Measurements from ENCODE around the gene CCDC182. TPM values are rescaled to one million over a fixed set of nuclear protein-coding genes. Genes with fewer than 3 reads are reported as not detected.

The CCDC182 gene
- total and polyA plus RNA-seq, 8 donors = not detected

- 67 to 77% (median 74%) methylated on average over 7 of the region's 7 CpGs for WGBS, 5 donors
- Histone ChIP-seq H3K4me3 (no peak overlapping the region), H3K4me1 (no peaks in the 10 kb centered on the region), H3K36me3 (no peaks in the 10 kb centered on the region), H3K27me3 (peaks cover 0 to 9% (median 0%) of the 10 kb centered on the region in 3 donors), H3K9me3 (no peaks in the 10 kb centered on the region), H3K27ac (no peak overlapping the region)
- TF ChIP-seq POLR2A (IDR thresholded peaks at IDR 0.05) (no peak), CTCF (IDR thresholded peaks at IDR 0.05) (no peak)
- DNase-seq = no peak
- intact Hi-C loops (cut with DNase I; ENCODE audit: low total_unique reads) = no loop called here
Measured at GRCh38 chr17:57722704-57723043, 22.4 kb downstream of the CCDC182 start.

- Histone ChIP-seq H3K4me1 (no peaks in the 10 kb centered on the region), H3K27me3 (peaks cover 0 to 4% (median 0%) of the 10 kb centered on the region in 3 donors), H3K27ac (no peak overlapping the region), H3K4me3 (no peak overlapping the region), H3K9me3 (no peaks in the 10 kb centered on the region), H3K36me3 (no peaks in the 10 kb centered on the region)
- no peak for TF ChIP-seq POLR2AphosphoS5 (IDR thresholded peaks at IDR 0.05)
- TF ChIP-seq EP300 (IDR thresholded peaks at IDR 0.05) = no peak
- no peak for TF ChIP-seq CTCF (IDR thresholded peaks at IDR 0.05)
- TF ChIP-seq POLR2A (IDR thresholded peaks at IDR 0.05) = no peak
- intact Hi-C loops (cut with DNase I; ENCODE audit: low total_unique reads) = no loop called here
- no peak for DNase-seq
- 91 to 98% (median 94%) methylated on average over 3 of the region's 3 CpGs for WGBS, 5 donors
Measured at GRCh38 chr17:57721967-57722703, 23.0 kb downstream of the CCDC182 start.

GRCh38 chr17:57720386-57721035, 24.6 kb downstream of the CCDC182 start:
- intact Hi-C loops (cut with DNase I; ENCODE audit: low total_unique reads) = no loop called here
- 74 to 92% (median 86%) methylated on average over 2 of the region's 2 CpGs for WGBS, 5 donors
- Histone ChIP-seq H3K4me3 (no peak overlapping the region), H3K27me3 (peaks cover 0 to 7% (median 3%) of the 10 kb centered on the region in 3 donors), H3K36me3 (no peaks in the 10 kb centered on the region), H3K9me3 (no peaks in the 10 kb centered on the region), H3K4me1 (no peaks in the 10 kb centered on the region), H3K27ac (no peak overlapping the region)
- TF ChIP-seq EP300 (IDR thresholded peaks at IDR 0.05) (no peak), POLR2A (IDR thresholded peaks at IDR 0.05) (no peak), CTCF (IDR thresholded peaks at IDR 0.05) (no peak), POLR2AphosphoS5 (IDR thresholded peaks at IDR 0.05) (no peak)
- DNase-seq = no peak

- no peak for DNase-seq
- H3K4me1 ChIP-seq = peaks cover 0 to 9% (median 0%) of the 10 kb centered on the region in 4 donors
- no peak overlapping the region for H3K4me3 ChIP-seq
- no peak overlapping the region for H3K27ac ChIP-seq
- H3K9me3 ChIP-seq = no peaks in the 10 kb centered on the region
- intact Hi-C loops (cut with DNase I; ENCODE audit: low total_unique reads) = no loop called here
- no peaks in the 10 kb centered on the region for H3K36me3 ChIP-seq
- no peak for TF ChIP-seq EP300 (IDR thresholded peaks at IDR 0.05)
- no peak for TF ChIP-seq POLR2AphosphoS5 (IDR thresholded peaks at IDR 0.05)
- TF ChIP-seq POLR2A (IDR thresholded peaks at IDR 0.05) = no peak
- TF ChIP-seq CTCF (IDR thresholded peaks at IDR 0.05) = no peak
- WGBS, 5 donors = 74 to 85% (median 80%) methylated on average over 8 of the region's 8 CpGs
- peaks cover 0 to 13% (median 8%) of the 10 kb centered on the region in 3 donors for H3K27me3 ChIP-seq
Measured at GRCh38 chr17:57718878-57719277, 26.2 kb downstream of the CCDC182 start.

Data from stomach (tissue), 9 donors.